Measurements from ENCODE around the gene MEN1.

The MEN1 gene

GRCh38 chr11:64851831-64852351 is 41.5 kb upstream of the MEN1 start:
- no peak for ATAC-seq
- TF ChIP-seq ZNF565 (CRISPR knock-in tag; conservative IDR thresholded peaks at IDR 0.05; ENCODE audit: low read depth) (no peak), ZNF70 (CRISPR knock-in tag; IDR thresholded peaks at IDR 0.05) (no peak), TOX (CRISPR knock-in tag; IDR thresholded peaks at IDR 0.05; ENCODE audit: borderline replicate concordance) (no peak), ZFP3 (CRISPR knock-in tag; IDR thresholded peaks at IDR 0.05) (no peak), OSR1 (CRISPR knock-in tag; IDR thresholded peaks at IDR 0.05) (no peak), PATZ1 (CRISPR knock-in tag; IDR thresholded peaks at IDR 0.05; ENCODE audit: borderline replicate concordance) (no peak)

GRCh38 chr11:64850979-64851567 is 40.7 kb upstream of the MEN1 start:
- ATAC-seq = no peak
- TF ChIP-seq PPARA (CRISPR knock-in tag; IDR thresholded peaks at IDR 0.05; ENCODE audit: borderline replicate concordance) (no peak), ZC3H10 (CRISPR knock-in tag; IDR thresholded peaks at IDR 0.05) (no peak), ZNF565 (CRISPR knock-in tag; conservative IDR thresholded peaks at IDR 0.05; ENCODE audit: low read depth) (no peak), ZNF8 (CRISPR knock-in tag; IDR thresholded peaks at IDR 0.05) (no peak), PATZ1 (CRISPR knock-in tag; IDR thresholded peaks at IDR 0.05; ENCODE audit: borderline replicate concordance) (no peak), CSRNP3 (CRISPR knock-in tag; IDR thresholded peaks at IDR 0.05) (no peak), ZFP3 (CRISPR knock-in tag; IDR thresholded peaks at IDR 0.05) (no peak), ISL1 (CRISPR knock-in tag; IDR thresholded peaks at IDR 0.05) (no peak), SNAI2 (CRISPR knock-in tag; IDR thresholded peaks at IDR 0.05) (no peak), CSDC2 (CRISPR knock-in tag; IDR thresholded peaks at IDR 0.05) (no peak), RARB (CRISPR knock-in tag; IDR thresholded peaks at IDR 0.05) (no peak), ESRRG (CRISPR knock-in tag; IDR thresholded peaks at IDR 0.05) (no peak), POU6F1 (CRISPR knock-in tag; IDR thresholded peaks at IDR 0.05; ENCODE audit: borderline replicate concordance, low read depth) (no peak), ZNF70 (CRISPR knock-in tag; IDR thresholded peaks at IDR 0.05) (no peak), CREB5 (CRISPR knock-in tag; IDR thresholded peaks at IDR 0.05; ENCODE audit: low read depth) (no peak), BACH2 (CRISPR knock-in tag; IDR thresholded peaks at IDR 0.05; ENCODE audit: borderline replicate concordance) (no peak), TCF4 (CRISPR knock-in tag; IDR thresholded peaks at IDR 0.05; ENCODE audit: borderline replicate concordance) (no peak), OSR1 (CRISPR knock-in tag; IDR thresholded peaks at IDR 0.05) (no peak)

GRCh38 chr11:64849598-64850356 is 39.4 kb upstream of the MEN1 start:
- ATAC-seq = no peak

More at GRCh38 chr11:64849598-64850356, 39.4 kb upstream of the MEN1 start:
- TF ChIP-seq CREB5 (CRISPR knock-in tag; IDR thresholded peaks at IDR 0.05; ENCODE audit: low read depth) (no peak), ZNF565 (CRISPR knock-in tag; conservative IDR thresholded peaks at IDR 0.05; ENCODE audit: low read depth) (no peak), TOX (CRISPR knock-in tag; IDR thresholded peaks at IDR 0.05; ENCODE audit: borderline replicate concordance) (no peak), RARB (CRISPR knock-in tag; IDR thresholded peaks at IDR 0.05) (no peak), ZNF8 (CRISPR knock-in tag; IDR thresholded peaks at IDR 0.05) (no peak), CSDC2 (CRISPR knock-in tag; IDR thresholded peaks at IDR 0.05) (no peak), ISL1 (CRISPR knock-in tag; IDR thresholded peaks at IDR 0.05) (no peak), ZC3H10 (CRISPR knock-in tag; IDR thresholded peaks at IDR 0.05) (no peak)
